Rectal smooth muscle tissue (tissue), 1 donor: Measurements from ENCODE around the gene KCNG2.

ENCODE experiments used
- H3K27ac ChIP-seq: one replicate; pipeline ENCODE4 v1.7.0; 2013; ENCODE audit warnings: low read depth, low read length, inconsistent platforms
- H3K27me3 ChIP-seq: one replicate; pipeline ENCODE4 v1.7.0; 2013; ENCODE audit warnings: low read length; ENCODE audit not compliant: control insufficient read depth, insufficient read depth
- H3K36me3 ChIP-seq: one replicate; pipeline ENCODE4 v1.7.0; 2013; ENCODE audit warnings: low read length; ENCODE audit not compliant: control insufficient read depth, insufficient read depth
- H3K4me1 ChIP-seq: one replicate; pipeline ENCODE4 v1.7.0; 2013; ENCODE audit warnings: low read length; ENCODE audit not compliant: control insufficient read depth, insufficient read depth
- H3K4me3 ChIP-seq: one replicate; pipeline ENCODE4 v1.7.0; 2013; ENCODE audit warnings: low read length
- H3K9ac ChIP-seq: one replicate; pipeline ENCODE4 v1.7.0; 2013; ENCODE audit warnings: low read length

Gene KCNG2

DNA sequence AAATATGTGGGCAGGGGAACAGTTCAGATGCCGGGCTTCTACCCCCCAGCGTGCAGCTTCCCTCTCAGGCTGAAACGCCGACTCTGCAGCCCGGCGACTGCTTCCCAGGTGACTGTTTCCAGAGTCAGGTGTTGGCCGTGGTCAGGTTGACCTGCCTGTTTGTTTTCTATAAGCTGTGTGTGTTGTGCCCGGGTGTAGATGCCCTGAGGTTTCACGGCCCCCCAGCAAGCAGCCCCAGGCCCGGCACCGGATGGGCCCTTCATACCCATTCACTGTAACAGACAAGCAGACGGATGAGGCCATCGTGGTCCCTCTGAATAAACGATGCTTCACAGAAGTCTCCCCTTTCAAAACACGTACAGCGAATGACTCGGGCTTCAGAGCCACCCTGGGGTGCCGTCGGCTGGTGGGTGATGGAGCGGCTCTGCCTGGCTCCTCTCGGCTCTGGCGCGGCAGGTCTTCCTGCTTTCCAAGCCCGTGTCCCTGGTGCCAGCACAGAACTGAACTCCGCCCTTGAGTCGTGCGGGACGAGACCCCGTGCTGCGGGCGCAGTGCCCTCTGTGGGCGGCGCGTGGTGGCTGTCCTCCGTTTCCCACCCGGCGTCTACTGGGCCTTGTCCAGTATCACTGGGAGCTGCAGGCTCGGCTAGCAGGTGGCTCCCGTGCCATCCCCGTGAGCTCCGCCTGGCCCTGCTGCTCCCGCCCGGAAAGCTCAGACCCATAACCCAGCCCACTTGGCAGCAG lies 15.0 kb upstream of the KCNG2 start:
- Histone ChIP-seq H3K4me1 (no peaks in the 10 kb centered on the region), H3K4me3 (no peak overlapping the region), H3K9ac (no peak overlapping the region), H3K36me3 (no peaks in the 10 kb centered on the region), H3K27me3 (peaks cover 6% of the 10 kb centered on the region), H3K27ac (no peak overlapping the region)

DNA sequence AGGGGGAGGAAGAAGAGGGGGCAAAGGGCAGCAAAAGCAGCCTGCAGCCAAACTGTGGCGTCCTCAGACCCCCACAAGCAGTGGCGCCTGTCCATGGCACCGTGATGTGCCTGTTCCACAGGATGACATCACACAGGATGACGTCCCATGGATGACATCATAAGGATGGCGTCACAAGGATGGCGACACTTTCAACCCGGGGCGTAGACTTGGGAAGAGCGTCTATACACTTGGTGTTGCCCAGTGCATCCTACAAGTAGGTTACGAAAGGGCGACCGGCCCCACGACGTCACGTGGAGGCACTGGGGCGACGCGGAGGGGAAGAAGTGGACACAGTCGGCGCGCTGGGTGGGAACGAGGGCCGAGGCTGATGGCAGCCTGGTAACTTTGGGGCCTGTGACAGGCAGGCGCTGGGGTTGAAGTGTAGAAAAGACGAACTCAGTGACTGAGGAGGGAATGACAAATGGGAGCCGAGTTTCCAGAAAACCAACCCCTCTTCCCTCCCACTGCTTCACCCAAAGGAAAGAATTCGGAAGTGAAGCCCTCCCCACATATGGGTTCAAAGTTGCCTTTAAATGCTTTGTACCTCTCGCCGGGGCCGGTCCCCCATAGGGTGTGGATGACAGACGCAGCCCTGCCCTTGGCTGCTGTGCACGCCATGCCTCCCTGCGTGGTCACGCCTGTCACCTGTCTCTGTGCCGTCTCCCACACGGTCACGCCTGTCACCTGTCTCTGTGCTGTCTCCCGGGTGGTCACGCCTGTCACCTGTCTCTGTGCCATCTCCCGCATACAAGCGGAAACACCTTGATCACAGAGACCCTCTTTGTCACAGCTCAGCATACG lies 13.4 kb upstream of the KCNG2 start:
- Histone ChIP-seq H3K27me3 (peaks cover 10% of the 10 kb centered on the region), H3K9ac (no peak overlapping the region), H3K36me3 (no peaks in the 10 kb centered on the region), H3K4me1 (no peaks in the 10 kb centered on the region), H3K4me3 (no peak overlapping the region), H3K27ac (no peak overlapping the region)

DNA sequence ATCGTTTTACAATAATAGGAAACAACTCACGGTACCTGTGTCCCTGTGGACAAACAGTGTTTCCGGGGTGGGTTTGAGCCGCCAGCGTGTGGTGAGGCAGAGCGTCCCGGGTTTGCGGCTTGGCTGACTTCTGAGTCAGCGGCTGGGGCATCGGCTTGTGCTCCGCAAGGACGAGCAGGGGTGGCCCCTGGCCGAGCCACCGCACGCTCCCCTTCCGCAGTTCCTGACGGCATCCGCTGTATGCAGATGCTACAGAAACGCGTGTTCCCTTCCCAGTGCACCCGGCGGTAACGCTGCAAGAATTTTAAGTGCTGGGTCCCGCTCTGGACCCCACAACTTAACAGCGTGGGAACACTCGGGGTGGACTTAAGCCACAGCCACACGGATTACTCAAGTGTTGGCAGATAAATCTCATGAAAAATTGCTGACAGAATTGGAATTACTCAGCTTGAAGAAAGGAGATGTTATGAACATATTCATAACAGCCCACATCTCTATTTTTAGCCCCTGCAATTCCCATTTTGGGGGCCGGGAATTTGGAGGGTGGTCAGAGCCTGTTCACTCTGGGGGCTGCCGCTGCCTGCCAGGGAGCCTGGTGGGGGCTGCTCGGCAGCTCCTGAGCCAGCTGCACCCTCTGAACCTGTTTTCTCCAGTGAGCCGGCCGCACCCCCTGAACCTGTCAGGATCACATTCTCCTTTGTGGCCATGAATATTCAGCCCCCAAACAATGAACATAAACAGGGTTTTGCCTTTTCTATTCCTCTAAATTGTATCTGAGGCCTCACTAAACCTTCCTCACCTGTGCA lies 12.6 kb upstream of the KCNG2 start:
- Histone ChIP-seq H3K4me1 (no peaks in the 10 kb centered on the region), H3K4me3 (no peak overlapping the region), H3K36me3 (no peaks in the 10 kb centered on the region), H3K27me3 (peaks cover 13% of the 10 kb centered on the region), H3K9ac (no peak overlapping the region), H3K27ac (no peak overlapping the region)

DNA sequence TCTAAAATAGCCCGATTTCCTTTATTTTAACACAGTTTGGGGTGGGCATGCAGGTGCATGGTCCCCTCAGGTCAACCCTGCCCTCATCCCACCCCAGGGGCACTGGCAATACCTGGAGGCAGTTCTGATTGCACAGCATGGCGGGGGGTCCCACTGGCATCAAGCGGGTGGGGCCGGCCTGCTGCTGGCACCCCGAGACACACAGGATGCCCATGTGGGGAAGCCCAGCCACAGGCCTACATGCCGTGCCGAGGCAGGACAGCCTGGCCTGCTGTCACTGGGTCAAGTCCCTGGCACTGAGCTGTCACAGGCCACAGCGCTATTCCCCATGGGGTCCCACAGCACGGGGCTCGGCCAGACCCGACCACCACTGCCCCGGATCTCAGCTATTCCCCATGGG lies 11.9 kb upstream of the KCNG2 start:
- Histone ChIP-seq H3K9ac (no peak overlapping the region), H3K4me3 (no peak overlapping the region), H3K27me3 (peaks cover 13% of the 10 kb centered on the region), H3K36me3 (no peaks in the 10 kb centered on the region), H3K27ac (no peak overlapping the region), H3K4me1 (no peaks in the 10 kb centered on the region)

DNA sequence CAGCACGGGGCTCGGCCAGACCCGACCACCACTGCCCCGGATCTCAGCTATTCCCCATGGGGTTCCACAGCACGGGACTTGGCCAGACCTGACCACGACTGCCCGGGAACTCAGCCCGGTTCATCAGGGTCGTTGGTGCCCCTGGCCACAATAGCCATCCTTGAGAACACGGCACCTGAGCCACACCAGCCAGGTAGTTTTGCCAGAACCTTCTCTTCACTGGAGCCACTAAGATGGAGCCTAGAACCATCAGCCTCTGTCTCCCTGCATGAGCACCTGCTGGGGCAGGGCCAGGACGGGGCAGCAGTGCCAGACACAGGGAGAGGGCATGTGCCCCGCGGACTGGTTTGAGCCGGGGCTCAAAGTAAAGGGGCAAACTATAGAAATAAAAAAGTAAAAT lies 11.4 kb upstream of the KCNG2 start:
- no peaks in the 10 kb centered on the region for H3K4me1 ChIP-seq
- H3K9ac ChIP-seq = no peak overlapping the region
- no peaks in the 10 kb centered on the region for H3K36me3 ChIP-seq
- no peak overlapping the region for H3K4me3 ChIP-seq
- peaks cover 13% of the 10 kb centered on the region for H3K27me3 ChIP-seq
- H3K27ac ChIP-seq = no peak overlapping the region

DNA sequence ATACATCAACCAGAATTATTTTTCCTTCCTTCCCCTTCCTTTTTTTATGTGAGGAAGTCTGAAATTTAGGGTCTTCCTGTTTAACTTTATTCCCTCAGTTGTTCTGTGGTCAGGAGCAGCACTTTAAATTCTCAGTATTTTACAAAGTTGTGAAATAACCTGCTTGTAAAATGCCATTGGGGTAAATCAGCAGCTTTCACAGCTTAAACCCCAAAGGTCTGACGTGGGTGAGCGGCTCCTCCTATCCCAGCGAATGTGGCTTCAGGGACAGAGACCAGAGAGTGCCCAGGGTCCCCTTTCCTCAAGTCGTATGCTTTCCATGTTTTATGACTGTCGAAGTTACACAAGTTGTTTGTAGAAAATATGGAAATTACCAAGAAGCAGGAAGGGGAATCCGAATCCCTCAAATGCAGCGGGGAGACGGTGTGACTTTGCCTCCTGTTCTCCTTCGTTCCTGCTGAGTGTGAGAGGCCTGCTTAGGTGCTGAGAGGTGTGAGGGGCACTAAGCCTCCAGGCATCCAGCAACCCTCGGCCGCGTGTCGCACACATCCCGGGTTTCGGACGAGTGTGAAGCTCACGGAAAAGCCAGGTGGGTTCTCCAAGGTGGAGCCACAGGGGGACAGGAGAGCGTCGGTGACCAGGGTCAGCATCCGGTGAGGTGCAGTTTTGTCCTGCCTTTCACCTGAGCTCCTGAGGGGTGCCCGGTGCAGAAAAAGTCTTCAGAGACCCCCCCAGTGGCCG lies 10.8 kb upstream of the KCNG2 start:
- Histone ChIP-seq H3K27me3 (peaks cover 13% of the 10 kb centered on the region), H3K9ac (no peak overlapping the region), H3K4me1 (no peaks in the 10 kb centered on the region), H3K36me3 (no peaks in the 10 kb centered on the region), H3K27ac (no peak overlapping the region), H3K4me3 (no peak overlapping the region)

DNA sequence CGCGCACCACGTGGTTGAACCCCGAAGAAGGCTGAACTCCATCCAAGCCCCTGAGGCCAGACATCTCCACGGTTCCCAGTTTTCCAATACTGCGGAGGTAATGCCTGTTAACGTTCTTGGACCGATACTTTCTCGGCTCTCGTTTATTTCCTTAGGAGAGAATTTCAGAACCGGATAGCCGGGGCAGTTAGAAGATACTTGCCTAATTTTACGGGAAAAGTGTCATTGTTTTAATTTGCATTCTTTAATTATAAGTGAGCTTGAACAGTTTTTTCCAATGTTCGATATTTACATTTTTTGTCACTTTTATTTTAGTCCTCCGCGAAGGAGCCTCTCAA lies 10.2 kb upstream of the KCNG2 start:
- Histone ChIP-seq H3K4me1 (no peaks in the 10 kb centered on the region), H3K36me3 (no peaks in the 10 kb centered on the region), H3K27ac (no peak overlapping the region), H3K27me3 (peaks cover 13% of the 10 kb centered on the region), H3K9ac (no peak overlapping the region), H3K4me3 (no peak overlapping the region)

DNA sequence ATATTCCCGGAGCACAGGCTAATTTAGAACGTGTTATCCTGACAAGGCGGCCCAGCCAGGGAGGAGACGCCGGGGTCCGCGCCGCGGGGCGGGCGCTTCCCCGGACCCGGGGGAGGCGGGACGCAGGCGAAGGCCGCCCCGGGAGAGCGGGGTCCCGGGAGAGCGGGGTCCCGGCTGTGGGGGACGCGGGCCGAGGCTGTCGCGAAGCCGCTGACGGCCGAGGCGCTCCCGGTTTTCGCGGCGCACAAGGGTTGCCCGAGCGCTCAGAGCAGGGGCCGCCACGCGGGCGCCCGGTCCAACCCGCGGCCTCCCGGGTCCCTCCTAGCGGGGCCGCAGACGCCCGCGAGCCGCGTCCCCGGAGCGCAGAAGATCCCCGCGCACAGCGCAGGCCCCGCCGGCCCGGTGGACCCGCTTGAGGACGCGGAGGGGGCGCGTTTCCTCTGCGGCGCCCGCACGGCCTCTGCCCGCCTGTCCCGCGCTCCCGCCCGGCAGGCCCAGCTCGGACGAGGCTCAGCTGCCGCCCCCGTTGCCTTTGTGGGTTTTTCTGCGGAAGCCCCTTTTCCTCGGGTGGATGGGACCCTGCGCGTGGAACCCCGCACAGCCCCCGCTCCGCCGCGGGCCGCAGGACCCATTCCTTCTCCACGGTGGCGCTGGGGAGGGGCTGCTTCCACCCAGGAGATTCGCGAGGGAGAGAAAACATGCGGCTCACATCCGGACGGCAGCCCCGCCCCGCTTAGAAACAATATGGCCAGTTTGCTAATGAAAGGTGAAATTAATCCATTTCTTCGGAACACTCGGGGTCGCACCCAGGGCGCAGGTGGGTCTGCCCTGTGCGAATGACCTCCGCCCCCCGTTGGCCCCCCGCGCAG lies 9.6 kb upstream of the KCNG2 start:
- Histone ChIP-seq H3K27me3 (peaks cover 13% of the 10 kb centered on the region), H3K4me3 (no peak overlapping the region), H3K4me1 (no peaks in the 10 kb centered on the region), H3K9ac (no peak overlapping the region), H3K27ac (no peak overlapping the region), H3K36me3 (no peaks in the 10 kb centered on the region)

DNA sequence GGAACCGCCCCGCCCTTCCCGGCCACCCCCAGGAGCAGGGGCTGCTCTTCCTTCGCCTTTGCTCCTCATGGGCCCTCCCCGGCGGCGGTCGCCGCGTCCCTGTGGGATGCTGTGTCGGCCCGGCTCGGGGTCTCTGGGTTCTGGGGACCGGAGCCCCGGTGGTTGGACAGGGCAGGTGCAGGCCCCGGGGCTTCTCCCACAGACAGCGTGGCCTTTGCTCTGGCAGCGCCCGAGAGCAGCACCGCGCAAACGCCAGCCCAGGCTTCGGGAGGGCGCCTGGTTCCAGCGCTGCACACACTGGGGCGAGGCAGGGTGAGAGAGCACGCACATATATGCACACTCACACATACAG lies 9.0 kb upstream of the KCNG2 start:
- Histone ChIP-seq H3K9ac (no peak overlapping the region), H3K4me1 (no peaks in the 10 kb centered on the region), H3K36me3 (no peaks in the 10 kb centered on the region), H3K27me3 (peaks cover 13% of the 10 kb centered on the region), H3K27ac (no peak overlapping the region), H3K4me3 (no peak overlapping the region)

DNA sequence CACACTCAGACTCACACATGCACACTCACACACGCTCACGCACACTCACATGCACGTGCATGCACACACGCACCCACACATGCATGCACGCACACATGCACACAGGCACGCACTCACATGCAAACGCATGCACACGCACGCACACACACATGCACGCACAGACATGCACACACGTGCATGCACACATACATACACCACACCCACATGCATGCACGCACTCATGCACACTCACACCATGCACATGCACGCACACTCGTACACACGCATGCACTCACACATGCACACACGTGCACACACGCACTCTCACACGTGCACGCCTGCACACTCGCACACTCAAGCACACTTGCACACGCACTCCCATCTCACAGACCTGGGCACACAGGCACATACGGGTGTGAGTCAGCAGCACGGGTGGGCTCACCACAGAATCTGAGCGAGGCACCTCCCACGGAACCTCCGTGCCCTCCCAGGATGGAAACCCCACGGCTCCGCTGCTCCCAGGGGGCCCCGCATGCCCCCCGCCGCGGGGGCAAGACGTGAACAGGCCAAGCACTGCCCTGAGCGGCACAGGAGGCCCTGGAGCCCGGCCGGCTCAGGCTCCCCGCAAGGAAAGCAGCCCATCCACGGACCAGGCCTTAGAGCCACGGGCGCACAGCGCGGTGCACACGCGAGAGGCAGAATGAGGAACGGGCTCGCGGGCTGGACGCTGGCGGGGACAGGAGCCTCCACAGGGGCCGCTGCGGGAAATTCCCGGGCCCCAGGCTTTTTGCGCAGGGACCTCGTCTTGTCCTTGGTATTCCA lies 8.4 kb upstream of the KCNG2 start:
- no peak overlapping the region for H3K4me3 ChIP-seq
- H3K27ac ChIP-seq = no peak overlapping the region
- H3K4me1 ChIP-seq = no peaks in the 10 kb centered on the region
- no peak overlapping the region for H3K9ac ChIP-seq
- H3K36me3 ChIP-seq = no peaks in the 10 kb centered on the region
- H3K27me3 ChIP-seq = peaks cover 13% of the 10 kb centered on the region
